Gastrocnemius medialis (tissue), 4 donors: ENCODE data around the gene SULT4A1.

Experiments
- POLR2A ChIP-seq, 2 donors: fragments of 450-650 bp; IDR thresholded peaks; one replicate each; pipeline ENCODE4 v1.6.1; 2017; ENCODE audit warnings: antibody characterized with exemption in 2 of 2, mild to moderate bottlenecking in 2 of 2, moderate library complexity in 2 of 2
- TF ChIP-seq, protein P1 (sequence below), 5 experiments: fragments of 450-650 bp in 3 of 5; fragments of 200-600 bp in 2 of 5; sonication (generic) in 2 of 5; IDR thresholded peaks in 4 of 5; conservative IDR thresholded peaks in 1 of 5; 1 replicate in 4 of 5; 2 replicates in 1 of 5; pipeline ENCODE4 v1.5.1; 2016 to 2019; ENCODE audit warnings: antibody characterized with exemption in 5 of 5, mild to moderate bottlenecking in 3 of 5, moderate library complexity in 3 of 5

GRCh38 chr22:43878831-43879550 lies 16.7 kb upstream of the SULT4A1 start:
- TF ChIP-seq, protein P1, sequence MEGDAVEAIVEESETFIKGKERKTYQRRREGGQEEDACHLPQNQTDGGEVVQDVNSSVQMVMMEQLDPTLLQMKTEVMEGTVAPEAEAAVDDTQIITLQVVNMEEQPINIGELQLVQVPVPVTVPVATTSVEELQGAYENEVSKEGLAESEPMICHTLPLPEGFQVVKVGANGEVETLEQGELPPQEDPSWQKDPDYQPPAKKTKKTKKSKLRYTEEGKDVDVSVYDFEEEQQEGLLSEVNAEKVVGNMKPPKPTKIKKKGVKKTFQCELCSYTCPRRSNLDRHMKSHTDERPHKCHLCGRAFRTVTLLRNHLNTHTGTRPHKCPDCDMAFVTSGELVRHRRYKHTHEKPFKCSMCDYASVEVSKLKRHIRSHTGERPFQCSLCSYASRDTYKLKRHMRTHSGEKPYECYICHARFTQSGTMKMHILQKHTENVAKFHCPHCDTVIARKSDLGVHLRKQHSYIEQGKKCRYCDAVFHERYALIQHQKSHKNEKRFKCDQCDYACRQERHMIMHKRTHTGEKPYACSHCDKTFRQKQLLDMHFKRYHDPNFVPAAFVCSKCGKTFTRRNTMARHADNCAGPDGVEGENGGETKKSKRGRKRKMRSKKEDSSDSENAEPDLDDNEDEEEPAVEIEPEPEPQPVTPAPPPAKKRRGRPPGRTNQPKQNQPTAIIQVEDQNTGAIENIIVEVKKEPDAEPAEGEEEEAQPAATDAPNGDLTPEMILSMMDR (IDR thresholded peaks at IDR 0.05 in 4 of 5, conservative IDR thresholded peaks at IDR 0.05 in 1 of 5), result no peak
- no peak for TF ChIP-seq POLR2A (IDR thresholded peaks at IDR 0.05)
